Activated CD8-positive, alpha-beta memory T cell treated with anti-CD3 and anti-CD28 coated beads, Interleukin-2, amount 10 ng/mL, durations not matched to agents 7 days and 5 days (primary cell): ENCODE data around the gene SHE. TPM values are rescaled to one million over a fixed set of nuclear protein-coding genes. Genes with fewer than 3 reads are reported as not detected.

ENCODE experiments used
- ATAC-seq: fragments of 150-1000 bp; cut with Tn5 transposase; one replicate; pipeline ENCODE4 v1.10.0; 2021; ENCODE audit warnings: moderate library complexity
- CTCF ChIA-PET: fragments of 350-600 bp; sonication (Branson Sonifier 250); formaldehyde crosslinking; loops from one replicate; lab custom pipeline; 2021; ENCODE audit warnings: antibody characterized with exemption; lab: Charles Lee
- DNase-seq: peaks from one replicate; pipeline ENCODE4 v3.0.0-alpha.2; 2020
- H3K27ac Mint-ChIP-seq: one replicate; pipeline ENCODE4 v1.8.0; 2021; ENCODE audit warnings: mild to moderate bottlenecking, mixed read lengths
- H3K27me3 Mint-ChIP-seq: one replicate; pipeline ENCODE4 v1.8.0; 2021; ENCODE audit warnings: mixed read lengths
- H3K36me3 Mint-ChIP-seq: one replicate; pipeline ENCODE4 v1.8.0; 2021; ENCODE audit warnings: mild to moderate bottlenecking, mixed read lengths
- H3K4me1 Mint-ChIP-seq: one replicate; pipeline ENCODE4 v1.8.0; 2021; ENCODE audit warnings: mixed read lengths
- H3K4me3 Mint-ChIP-seq: one replicate; pipeline ENCODE4 v1.8.0; 2021; ENCODE audit warnings: mild to moderate bottlenecking, moderate library complexity, mixed read lengths
- H3K9me3 Mint-ChIP-seq: one replicate; pipeline ENCODE4 v1.8.0; 2022; ENCODE audit warnings: low read depth, mixed read lengths
- total RNA-seq, 2 experiments: library from RNA; stranded (reverse); gene quantifications; one replicate each; pipeline ENCODE4 v1.2.3, GENCODE V29; 2021

SHE gene
- total RNA-seq, 2 experiments from 2014 or later = not detected

GRCh38 chr1:154446789-154447188 is 55.4 kb downstream of the SHE start:
- Mint-ChIP-seq H3K9me3 (no peaks in the 10 kb centered on the region), H3K27ac (no peak overlapping the region), H3K4me1 (peaks cover 23% of the 10 kb centered on the region), H3K36me3 (no peaks in the 10 kb centered on the region), H3K27me3 (peaks cover 70% of the 10 kb centered on the region), H3K4me3 (no peak overlapping the region)
- DNase-seq = no peak
- CTCF ChIA-PET = interaction anchor here (2.4 kb wide), 1 partner anchor 16 kb away, joined by 9 read pairs; no protein-coding TSS in a partner anchor
- no peak for ATAC-seq

GRCh38 chr1:154446292-154446691 is 55.9 kb downstream of the SHE start:
- Mint-ChIP-seq H3K27ac (no peak overlapping the region), H3K4me1 (peaks cover 23% of the 10 kb centered on the region), H3K9me3 (no peaks in the 10 kb centered on the region), H3K36me3 (no peaks in the 10 kb centered on the region), H3K27me3 (peaks cover 72% of the 10 kb centered on the region), H3K4me3 (no peak overlapping the region)
- no peak for DNase-seq
- no peak for ATAC-seq
- CTCF ChIA-PET = interaction anchor here (0.6 to 2.4 kb wide), 2 partner anchors 17 to 1961 kb away, joined by 3 to 9 read pairs; no protein-coding TSS in a partner anchor

DNA sequence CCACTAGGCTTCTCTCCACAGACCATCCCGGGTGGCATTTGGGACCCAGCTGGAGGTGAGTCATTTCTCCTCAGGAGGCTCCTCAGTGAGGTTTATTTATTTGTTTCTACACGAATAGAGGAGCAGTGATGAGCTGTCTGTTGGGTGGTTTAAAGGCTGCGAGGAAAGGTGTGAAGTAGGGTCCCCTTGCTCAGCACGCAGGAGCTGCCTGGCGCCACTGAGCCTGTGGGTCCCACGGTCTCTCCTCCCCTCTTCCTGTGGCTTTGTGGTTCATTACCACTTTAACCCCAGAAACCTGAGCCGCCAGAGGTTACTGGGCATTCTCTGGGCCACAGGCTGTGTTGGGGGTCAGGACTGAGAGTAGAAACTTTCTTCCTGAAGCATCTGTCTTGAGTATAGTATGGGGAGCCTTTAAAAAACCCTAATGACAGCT is 57.2 kb downstream of the SHE start:
- Mint-ChIP-seq H3K27ac (peak overlapping the region; percentile 73), H3K27me3 (peaks cover 70% of the 10 kb centered on the region), H3K9me3 (no peaks in the 10 kb centered on the region), H3K36me3 (no peaks in the 10 kb centered on the region), H3K4me1 (peaks cover 33% of the 10 kb centered on the region), H3K4me3 (no peak overlapping the region)
- ATAC-seq = peak; percentile 81
- CTCF ChIA-PET = interaction anchor here (0.7 to 3.8 kb wide), 5 partner anchors 14 to 115 kb away, joined by 3 to 14 read pairs (median 9); no protein-coding TSS in a partner anchor
- peak; percentile 79 for DNase-seq

DNA sequence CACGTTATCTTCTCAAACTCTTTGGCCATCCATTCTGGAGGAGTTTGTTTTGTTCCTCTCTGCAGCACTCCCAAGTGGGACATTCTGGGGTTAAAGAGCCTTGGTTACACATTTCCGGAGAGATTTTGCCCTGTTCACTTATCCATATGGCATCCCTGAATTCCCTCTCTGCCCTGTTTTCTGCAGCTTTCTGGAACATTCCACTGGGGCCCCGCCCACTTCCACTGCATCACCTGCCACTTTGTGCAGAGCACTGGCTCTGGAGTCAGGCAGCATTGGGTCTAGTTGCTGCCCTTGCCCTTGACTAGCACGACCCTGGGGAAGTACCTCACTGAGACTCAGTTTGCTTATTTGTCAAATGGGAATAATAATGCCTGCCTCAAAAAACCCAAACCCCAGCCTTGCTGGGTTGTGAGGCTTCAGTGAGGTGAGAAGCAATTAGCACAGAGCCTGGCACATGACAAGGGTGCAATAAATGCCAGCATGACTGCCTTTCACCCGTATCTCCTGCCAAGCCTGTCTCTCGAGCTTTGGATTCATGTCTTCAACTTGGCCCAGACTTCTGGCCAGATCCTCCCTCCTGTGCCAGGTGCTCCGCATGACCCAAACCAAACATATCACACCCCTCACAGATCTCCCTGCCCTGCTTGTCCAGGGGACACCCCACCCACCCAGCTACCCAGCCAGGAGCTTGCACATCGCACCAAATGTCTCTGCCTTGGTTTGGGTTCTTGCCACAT is 58.8 kb downstream of the SHE start:
- ATAC-seq = no peak
- peaks cover 45% of the 10 kb centered on the region for H3K4me1 Mint-ChIP-seq
- CTCF ChIA-PET = interaction anchor here (1.0 to 3.8 kb wide), 5 partner anchors 12 to 108 kb away, joined by 3 to 14 read pairs (median 5); no protein-coding TSS in a partner anchor
- no peaks in the 10 kb centered on the region for H3K9me3 Mint-ChIP-seq
- DNase-seq = no peak
- H3K27me3 Mint-ChIP-seq = peaks cover 64% of the 10 kb centered on the region
- H3K4me3 Mint-ChIP-seq = no peak overlapping the region
- no peaks in the 10 kb centered on the region for H3K36me3 Mint-ChIP-seq
- H3K27ac Mint-ChIP-seq = no peak overlapping the region

GRCh38 chr1:154442006-154442740 is 60.0 kb downstream of the SHE start:
- Mint-ChIP-seq H3K4me1 (peaks cover 49% of the 10 kb centered on the region), H3K9me3 (no peaks in the 10 kb centered on the region), H3K4me3 (no peak overlapping the region), H3K27me3 (peaks cover 61% of the 10 kb centered on the region), H3K36me3 (no peaks in the 10 kb centered on the region), H3K27ac (no peak overlapping the region)
- ATAC-seq (no peak), DNase-seq (no peak)
- CTCF ChIA-PET = interaction anchor here (2.0 to 3.8 kb wide), 2 partner anchors 11 to 21 kb away, joined by 6 to 14 read pairs; no protein-coding TSS in a partner anchor

DNA sequence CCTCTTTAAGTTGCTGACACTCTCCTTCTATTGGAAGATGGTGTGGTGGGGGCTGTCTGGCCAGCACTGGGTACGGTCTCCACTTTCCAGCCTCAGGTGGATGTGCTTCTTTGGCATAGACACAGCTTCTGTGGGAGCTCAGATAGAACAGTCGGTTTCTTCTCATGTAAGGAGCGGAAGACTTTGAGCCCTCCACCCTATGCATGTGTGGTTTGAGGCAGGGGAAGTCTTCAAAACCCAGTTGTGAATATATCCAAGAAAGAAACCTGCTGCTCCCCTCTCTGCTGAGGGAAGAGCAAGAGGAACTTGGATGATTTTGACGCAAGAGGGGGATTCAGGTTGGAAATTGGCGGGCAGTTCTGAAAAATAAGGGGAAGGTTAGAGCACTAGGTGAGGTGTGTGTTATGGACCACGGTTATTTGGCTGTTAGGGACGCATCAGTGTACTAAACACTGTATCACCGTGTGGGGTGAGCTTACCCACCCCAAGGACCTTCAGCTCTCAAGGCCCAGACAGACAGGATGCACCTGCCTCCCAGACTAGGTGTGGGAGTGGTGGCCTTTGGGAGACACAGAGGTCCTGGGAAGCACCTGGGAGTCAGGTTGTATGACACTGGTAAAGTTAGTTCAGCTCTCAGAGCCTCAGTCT is 60.8 kb downstream of the SHE start:
- Mint-ChIP-seq H3K9me3 (no peaks in the 10 kb centered on the region), H3K27me3 (peaks cover 60% of the 10 kb centered on the region), H3K27ac (no peak overlapping the region), H3K36me3 (no peaks in the 10 kb centered on the region), H3K4me3 (no peak overlapping the region), H3K4me1 (peaks cover 49% of the 10 kb centered on the region)
- CTCF ChIA-PET = interaction anchor here (0.7 to 2.0 kb wide), 2 partner anchors 21 to 637 kb away, joined by 5 to 6 read pairs; no protein-coding TSS in a partner anchor
- ATAC-seq (no peak), DNase-seq (no peak)

DNA sequence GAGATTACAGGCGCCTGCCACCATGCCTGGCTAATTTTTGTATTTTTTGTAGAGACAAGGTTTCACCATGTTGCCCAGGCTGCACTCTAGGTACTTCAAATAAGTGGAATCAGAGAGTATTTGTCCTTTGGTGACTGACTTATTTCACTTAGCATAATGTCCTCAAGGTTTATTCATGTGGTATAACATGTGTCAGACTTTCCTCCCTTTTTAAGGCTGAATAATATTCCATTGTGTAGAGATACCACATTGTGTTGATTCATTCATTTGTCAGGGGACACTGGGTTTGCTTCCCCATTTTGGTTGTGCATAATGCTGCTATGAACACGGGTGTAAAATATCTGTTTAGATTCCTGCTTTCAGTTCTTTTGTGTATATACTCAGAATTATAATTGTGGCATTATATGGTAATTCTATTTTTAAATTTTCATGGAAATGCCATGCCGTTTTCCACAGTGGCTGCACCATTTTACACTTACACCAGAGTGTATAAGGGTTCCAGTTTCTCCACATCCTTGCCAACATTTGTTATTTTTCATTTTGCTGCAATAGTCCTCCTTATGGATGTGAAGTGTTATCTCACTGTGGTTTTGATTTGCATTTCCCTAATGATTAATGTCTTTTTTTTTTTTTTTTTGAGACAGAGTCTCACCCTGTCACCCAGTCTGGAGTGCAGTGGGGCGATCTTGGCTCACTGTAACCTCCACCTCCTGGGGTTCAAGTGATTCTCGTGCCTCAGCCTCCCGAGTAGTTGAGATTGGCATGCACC is 62.0 kb downstream of the SHE start:
- no peaks in the 10 kb centered on the region for H3K36me3 Mint-ChIP-seq
- peak overlapping the region; percentile 9 for H3K4me3 Mint-ChIP-seq
- H3K9me3 Mint-ChIP-seq = no peaks in the 10 kb centered on the region
- DNase-seq (no peak), ATAC-seq (no peak)
- H3K27me3 Mint-ChIP-seq = peaks cover 48% of the 10 kb centered on the region
- H3K4me1 Mint-ChIP-seq = peaks cover 39% of the 10 kb centered on the region
- peak overlapping the region; percentile 29 for H3K27ac Mint-ChIP-seq
- CTCF ChIA-PET = interaction anchor here (0.7 kb wide), 2 partner anchors 229 to 636 kb away, joined by 3 to 5 read pairs; no protein-coding TSS in a partner anchor

DNA sequence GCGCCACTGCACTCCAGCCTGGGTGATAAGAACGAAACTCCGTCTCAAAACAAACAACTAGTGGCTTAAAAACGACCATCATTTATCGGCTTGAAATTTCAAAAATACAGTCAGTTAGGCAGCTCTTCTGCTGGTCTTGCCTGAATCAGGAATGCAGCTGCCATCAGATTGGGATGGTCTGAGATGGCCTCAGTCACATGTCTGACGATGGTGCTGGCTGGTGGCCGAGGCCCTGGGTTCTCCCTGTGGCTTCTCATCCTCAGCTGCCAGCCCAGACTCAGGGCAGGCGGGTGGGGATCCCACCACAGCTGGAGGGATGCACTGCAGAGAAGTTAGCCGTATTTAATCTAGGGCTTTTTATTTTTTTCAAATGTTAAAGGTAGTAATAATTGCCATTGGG is 65.8 kb downstream of the SHE start:
- CTCF ChIA-PET = interaction anchor here (1.3 kb wide), 1 partner anchor 101 kb away, joined by 3 read pairs; no protein-coding TSS in a partner anchor
- Mint-ChIP-seq H3K36me3 (no peaks in the 10 kb centered on the region), H3K9me3 (no peaks in the 10 kb centered on the region), H3K4me3 (no peak overlapping the region), H3K4me1 (peaks cover 45% of the 10 kb centered on the region), H3K27me3 (peaks cover 21% of the 10 kb centered on the region), H3K27ac (no peak overlapping the region)
- ATAC-seq (no peak), DNase-seq (no peak)

DNA sequence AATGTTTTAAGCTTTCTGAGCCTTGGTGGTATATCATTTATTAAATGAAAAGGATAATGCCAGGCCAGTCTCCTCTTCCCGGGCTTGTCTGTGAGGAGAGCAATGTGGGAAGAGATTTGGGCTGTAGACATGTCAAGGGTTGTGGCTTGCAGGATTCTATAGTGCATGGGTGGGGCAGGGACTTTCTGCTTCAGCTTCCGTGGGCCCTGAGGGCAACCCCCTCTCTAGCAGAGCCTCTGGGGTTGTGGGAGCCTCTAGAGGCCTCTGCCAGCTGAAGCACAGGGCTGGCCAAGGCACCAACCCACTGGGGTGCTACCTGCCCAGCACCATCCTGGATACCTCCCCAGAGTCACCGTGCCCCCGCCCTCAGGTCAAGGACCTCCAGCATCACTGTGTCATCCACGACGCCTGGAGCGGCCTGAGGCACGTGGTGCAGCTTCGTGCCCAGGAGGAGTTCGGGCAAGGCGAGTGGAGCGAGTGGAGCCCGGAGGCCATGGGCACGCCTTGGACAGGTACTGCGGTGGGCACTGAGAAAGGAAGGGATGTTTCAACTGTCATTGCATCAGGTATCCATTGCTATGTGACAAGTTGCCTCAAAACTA is 66.5 kb downstream of the SHE start:
- CTCF ChIA-PET = interaction anchor here (1.3 kb wide), 1 partner anchor 101 kb away, joined by 3 read pairs; no protein-coding TSS in a partner anchor
- ATAC-seq = no peak
- Mint-ChIP-seq H3K27ac (no peak overlapping the region), H3K4me3 (no peak overlapping the region), H3K36me3 (no peaks in the 10 kb centered on the region), H3K27me3 (peaks cover 14% of the 10 kb centered on the region), H3K4me1 (peaks cover 43% of the 10 kb centered on the region), H3K9me3 (no peaks in the 10 kb centered on the region)
- DNase-seq = no peak

DNA sequence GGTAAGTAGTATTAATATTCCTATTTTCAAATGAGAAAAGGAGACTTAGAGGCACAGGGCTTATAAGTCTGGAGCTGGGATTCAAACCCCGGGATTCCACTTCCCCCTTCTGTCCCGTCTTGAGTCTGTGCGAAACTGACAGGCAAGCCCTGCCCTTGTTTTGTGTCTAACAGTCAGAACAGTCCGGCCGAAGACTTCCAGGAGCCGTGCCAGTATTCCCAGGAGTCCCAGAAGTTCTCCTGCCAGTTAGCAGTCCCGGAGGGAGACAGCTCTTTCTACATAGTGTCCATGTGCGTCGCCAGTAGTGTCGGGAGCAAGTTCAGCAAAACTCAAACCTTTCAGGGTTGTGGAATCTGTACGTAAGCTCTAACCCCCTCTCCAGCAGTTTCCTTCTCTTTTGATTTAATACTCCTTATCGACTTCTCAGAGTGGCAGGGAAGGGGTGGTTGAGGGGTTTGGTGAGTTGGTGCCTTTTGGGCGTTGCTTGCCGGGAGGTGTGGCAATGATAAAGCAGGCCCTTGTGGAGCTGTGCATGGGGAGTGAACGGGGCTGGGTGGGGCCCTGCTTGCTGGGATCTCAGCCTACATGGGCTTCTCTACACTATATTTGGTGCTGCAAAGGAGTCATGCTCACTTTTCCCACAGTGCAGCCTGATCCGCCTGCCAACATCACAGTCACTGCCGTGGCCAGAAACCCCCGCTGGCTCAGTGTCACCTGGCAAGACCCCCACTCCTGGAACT is 67.7 kb downstream of the SHE start:
- CTCF ChIA-PET = interaction anchor here (0.8 kb wide), 1 partner anchor 74 kb away, joined by 3 read pairs; no protein-coding TSS in a partner anchor
- peaks cover 33% of the 10 kb centered on the region for H3K4me1 Mint-ChIP-seq
- H3K36me3 Mint-ChIP-seq = no peaks in the 10 kb centered on the region
- H3K4me3 Mint-ChIP-seq = no peak overlapping the region
- no peak overlapping the region for H3K27ac Mint-ChIP-seq
- DNase-seq (no peak), ATAC-seq (no peak)
- H3K9me3 Mint-ChIP-seq = no peaks in the 10 kb centered on the region
- H3K27me3 Mint-ChIP-seq = peaks cover 11% of the 10 kb centered on the region

DNA sequence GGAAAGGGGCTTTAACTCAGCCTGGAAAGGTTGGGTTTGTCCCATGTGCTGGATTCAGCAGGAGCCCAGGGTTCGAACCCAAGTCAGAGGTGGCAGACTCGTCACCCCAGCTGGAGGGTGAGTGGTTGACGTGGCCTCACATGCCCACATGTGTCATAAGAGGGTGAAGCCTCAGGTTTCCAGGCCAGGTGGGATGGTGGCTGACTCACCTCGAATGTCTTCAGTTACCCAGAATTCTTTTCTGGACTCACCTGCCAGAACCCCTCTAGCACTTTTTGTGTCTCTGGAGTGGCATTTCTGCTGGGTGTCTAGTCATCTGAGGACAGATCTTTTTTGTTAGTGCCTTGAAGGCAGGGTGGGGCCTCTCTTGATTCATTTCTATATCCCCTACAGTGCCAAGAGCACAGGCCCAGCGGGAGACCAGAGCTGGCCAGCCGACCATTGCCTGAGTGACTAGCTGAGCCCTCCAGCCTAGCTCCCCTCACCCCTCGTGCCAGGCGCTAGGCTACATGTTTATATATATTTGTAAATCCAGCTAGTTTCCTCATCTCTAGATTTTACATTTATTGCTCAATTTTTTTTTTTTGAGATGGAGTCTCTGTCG is 68.9 kb downstream of the SHE start:
- DNase-seq (no peak), ATAC-seq (peak; percentile 13)
- H3K27ac Mint-ChIP-seq = no peak overlapping the region
- peaks cover 4% of the 10 kb centered on the region for H3K27me3 Mint-ChIP-seq
- peaks cover 27% of the 10 kb centered on the region for H3K4me1 Mint-ChIP-seq
- no peaks in the 10 kb centered on the region for H3K9me3 Mint-ChIP-seq
- no peaks in the 10 kb centered on the region for H3K36me3 Mint-ChIP-seq
- CTCF ChIA-PET = interaction anchor here (3.5 kb wide), 1 partner anchor 10 kb away, joined by 14 read pairs; no protein-coding TSS in a partner anchor
- no peak overlapping the region for H3K4me3 Mint-ChIP-seq
